MM.1S (cell line): ENCODE measurements around the gene SH3RF1.

ENCODE experiments used
- EZH2 ChIP-seq: fragments of 300-600 bp; sonication (generic); optimal IDR thresholded peaks from 2 replicates; pipeline ENCODE3; 2017; ENCODE audit warnings: low read depth, mild to moderate bottlenecking, antibody characterized with exemption, low read length, mixed read lengths
- TF ChIP-seq, protein P1 (sequence below): fragments of 300-600 bp; sonication (generic); IDR thresholded peaks from 2 replicates; pipeline ENCODE4 v1.5.1; 2016; ENCODE audit warnings: antibody characterized with exemption, low read length, mixed read lengths

DNA sequence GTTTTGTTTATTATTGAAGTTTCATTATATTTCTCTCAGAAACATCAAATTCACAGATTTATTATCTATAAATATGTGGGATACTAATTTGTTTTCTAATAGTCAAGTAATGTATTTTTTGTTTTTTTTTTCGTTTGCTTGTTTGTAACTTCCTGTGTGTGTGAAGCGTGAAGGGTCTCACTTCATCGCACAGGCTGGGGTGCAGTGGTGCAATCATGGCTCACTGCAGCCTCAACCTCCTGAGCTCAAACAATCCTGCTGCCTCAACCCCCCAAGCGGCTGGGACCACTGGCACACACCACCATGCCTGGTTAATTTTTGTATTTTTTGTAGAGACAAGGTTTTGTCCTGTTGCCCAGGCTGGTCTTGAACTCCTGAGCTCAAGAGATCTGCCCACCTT, 55.1 kb downstream of the SH3RF1 start:
- TF ChIP-seq, protein P1, sequence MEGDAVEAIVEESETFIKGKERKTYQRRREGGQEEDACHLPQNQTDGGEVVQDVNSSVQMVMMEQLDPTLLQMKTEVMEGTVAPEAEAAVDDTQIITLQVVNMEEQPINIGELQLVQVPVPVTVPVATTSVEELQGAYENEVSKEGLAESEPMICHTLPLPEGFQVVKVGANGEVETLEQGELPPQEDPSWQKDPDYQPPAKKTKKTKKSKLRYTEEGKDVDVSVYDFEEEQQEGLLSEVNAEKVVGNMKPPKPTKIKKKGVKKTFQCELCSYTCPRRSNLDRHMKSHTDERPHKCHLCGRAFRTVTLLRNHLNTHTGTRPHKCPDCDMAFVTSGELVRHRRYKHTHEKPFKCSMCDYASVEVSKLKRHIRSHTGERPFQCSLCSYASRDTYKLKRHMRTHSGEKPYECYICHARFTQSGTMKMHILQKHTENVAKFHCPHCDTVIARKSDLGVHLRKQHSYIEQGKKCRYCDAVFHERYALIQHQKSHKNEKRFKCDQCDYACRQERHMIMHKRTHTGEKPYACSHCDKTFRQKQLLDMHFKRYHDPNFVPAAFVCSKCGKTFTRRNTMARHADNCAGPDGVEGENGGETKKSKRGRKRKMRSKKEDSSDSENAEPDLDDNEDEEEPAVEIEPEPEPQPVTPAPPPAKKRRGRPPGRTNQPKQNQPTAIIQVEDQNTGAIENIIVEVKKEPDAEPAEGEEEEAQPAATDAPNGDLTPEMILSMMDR = no peak
- TF ChIP-seq EZH2 = no peak
